Bronchial epithelial cell (primary cell): Measurements from ENCODE around the gene SEMA3D. TPM values are rescaled to one million over a fixed set of nuclear protein-coding genes. Genes with fewer than 3 reads are reported as not detected.
A peak's percentile ranks its signal among the peaks of the same experiment; 100 is the strongest.

ENCODE experiments used
- DNase-seq: peaks from one replicate; pipeline ENCODE4 v3.0.0-alpha.2; 2010; ENCODE audit warnings: low read depth
- FAIRE-seq: peaks from 2 replicates; lab custom pipeline; 2011; peaks lifted over from hg19 to GRCh38; lab: Jason Lieb, UNC
- H3K27me3 ChIP-seq: 2 replicates; pipeline ENCODE4 v1.5.1; 2011; ENCODE audit warnings: low read length; ENCODE audit not compliant: control insufficient read depth, insufficient read depth
- H3K36me3 ChIP-seq: 2 replicates; pipeline ENCODE4 v1.5.1; 2011; ENCODE audit warnings: low read length; ENCODE audit not compliant: control insufficient read depth, insufficient read depth
- H3K4me3 ChIP-seq: 2 replicates; pipeline ENCODE4 v1.5.1; 2011; ENCODE audit warnings: mild to moderate bottlenecking, low read depth, low read length, control low read depth
- CTCF ChIP-seq: IDR thresholded peaks from 2 replicates; pipeline ENCODE4 v1.5.1; 2011; ENCODE audit warnings: mild to moderate bottlenecking, moderate library complexity, low read length, control low read depth, inconsistent platforms; ENCODE audit not compliant: insufficient read depth, severe bottlenecking
- total RNA-seq: library from RNA; depleted of rRNA; stranded (reverse); fragments of >200 nt; gene quantifications from 2 replicates; pipeline ENCODE4 v1.2.1, GENCODE V29; 2014

Gene SEMA3D
- total RNA-seq, 1 donor from 2014 or later = 0.79 TPM

- DNase-seq = no peak
- no peaks in the 10 kb centered on the region for H3K27me3 ChIP-seq
- no peak for TF ChIP-seq CTCF
- no peaks in the 10 kb centered on the region for H3K36me3 ChIP-seq
- FAIRE-seq = no peak
- no peak overlapping the region for H3K4me3 ChIP-seq
Observed at GRCh38 chr7:85111761-85112160, 75.1 kb downstream of the SEMA3D start.

GRCh38 chr7:85106719-85107118, 80.1 kb downstream of the SEMA3D start:
- FAIRE-seq (no peak), DNase-seq (no peak)
- Histone ChIP-seq H3K36me3 (no peaks in the 10 kb centered on the region), H3K27me3 (no peaks in the 10 kb centered on the region), H3K4me3 (no peak overlapping the region)
- no peak for TF ChIP-seq CTCF

- no peaks in the 10 kb centered on the region for H3K36me3 ChIP-seq
- no peak for TF ChIP-seq CTCF
- no peaks in the 10 kb centered on the region for H3K27me3 ChIP-seq
- no peak overlapping the region for H3K4me3 ChIP-seq
- no peak for FAIRE-seq
- peak; percentile 65 for DNase-seq
Observed at GRCh38 chr7:85104432-85105205, 82.2 kb downstream of the SEMA3D start.

GRCh38 chr7:85103962-85104361, 82.9 kb downstream of the SEMA3D start:
- DNase-seq (peak; percentile 67), FAIRE-seq (no peak)
- no peaks in the 10 kb centered on the region for H3K27me3 ChIP-seq
- no peaks in the 10 kb centered on the region for H3K36me3 ChIP-seq
- no peak for TF ChIP-seq CTCF
- no peak overlapping the region for H3K4me3 ChIP-seq

- DNase-seq (peak; percentile 15), FAIRE-seq (no peak)
- Histone ChIP-seq H3K27me3 (no peaks in the 10 kb centered on the region), H3K36me3 (no peaks in the 10 kb centered on the region), H3K4me3 (no peak overlapping the region)
- no peak for TF ChIP-seq CTCF
Observed at GRCh38 chr7:85103357-85103756, 83.5 kb downstream of the SEMA3D start.
